ENCODE measurements around the gene HYLS1.

Gene HYLS1

GRCh38 chr11:125950178-125950490, 62.7 kb downstream of the HYLS1 start:
- in situ Hi-C loops (cut with HindIII; ENCODE audit: low pct_unique_long_range_greater_than_20kb, low sequenced_read_pairs): no loop called here
- no peak for TF ChIP-seq JUND (IDR thresholded peaks at IDR 0.05; ENCODE audit: low read depth)
- no peak for DNase-seq (ENCODE audit: low read depth in 1 of 2, low spot score in 1 of 2)

Data from T47D (cell line).